Adipose tissue (tissue), 3 donors: ENCODE results near the gene CTNNBL1. TPM values are rescaled to one million over a fixed set of nuclear protein-coding genes. Genes with fewer than 3 reads are reported as not detected.
"Not testable (repeated sequence)": the region's sequence is repeated elsewhere in the genome, so short reads cannot be mapped to it uniquely, and the experiment has no call there.

Experiments
- H3K27ac ChIP-seq: one replicate; pipeline ENCODE4 v1.5.1; 2013; ENCODE audit warnings: low read depth, low read length
- WGBS, 3 donors: extraction: QIAGEN DNeasy Blood & Tissue Kit; methylation state at CpG; one replicate each; pipeline ENCODE4 v1.1.7; 2013; 5-methylcytosine and 5-hydroxymethylcytosine counted together
- polyA plus RNA-seq, 3 donors: library from polyadenylated mRNA; stranded (reverse); fragments of 200-250 nt; gene quantifications; one replicate each; pipeline ENCODE4 v1.2.3, GENCODE V29; 2013
- donor health status: healthy with polysubstance abuse.
- donor health status: Bipolar disorder and iron deficiency.
- donor health status: healthy.

The CTNNBL1 gene
- polyA plus RNA-seq = 10 to 100 TPM; 19.5 to 54.3 (median 30.1) TPM

- H3K27ac ChIP-seq = no peak within 1 kb of the TSS
These were observed at the start of gene CTNNBL1 for GRCh38 chr20:37693635-37694626. Gene CTNNBL1, plus strand, starts transcription at chr20:37694030. Its CDS starts 93 bp downstream, at chr20:37694123.

GRCh38 chr20:37644605-37645004, 49.2 kb upstream of the CTNNBL1 start:
- WGBS, 3 donors = 83 to 90% (median 86%) methylated on average over 1 of the region's 1 CpG
- no peak overlapping the region for H3K27ac ChIP-seq

More at GRCh38 chr20:37693635-37694626, at the start of gene CTNNBL1:
- WGBS, 3 donors = 1 to 2% (median 1%) methylated on average over 49 to 54 of the region's 54 CpGs

GRCh38 chr20:37647946-37648345, 45.9 kb upstream of the CTNNBL1 start:
- WGBS, 3 donors = 65 to 92% (median 87%) methylated on average over 3 of the region's 3 CpGs
- no peak overlapping the region for H3K27ac ChIP-seq

GRCh38 chr20:37649017-37649416, 44.8 kb upstream of the CTNNBL1 start:
- 52 to 74% (median 54%) methylated on average over 2 of the region's 2 CpGs for WGBS, 3 donors
- H3K27ac ChIP-seq = no peak overlapping the region

- H3K27ac ChIP-seq = no peak overlapping the region
- 62 to 72% (median 71%) methylated on average over 9 of the region's 9 CpGs for WGBS, 3 donors
These were observed 44.0 kb upstream of the CTNNBL1 start for GRCh38 chr20:37649676-37650370.

- no peak overlapping the region for H3K27ac ChIP-seq
- WGBS, 3 donors = 55 to 91% (median 86%) methylated on average over 3 of the region's 3 CpGs
These were observed 43.2 kb upstream of the CTNNBL1 start for GRCh38 chr20:37650661-37651060.

GRCh38 chr20:37651932-37652331, 41.9 kb upstream of the CTNNBL1 start:
- WGBS, 3 donors = 41 to 46% (median 44%) methylated on average over 5 of the region's 5 CpGs
- H3K27ac ChIP-seq = no peak overlapping the region

- WGBS, 3 donors = 65 to 86% (median 82%) methylated on average over 6 of the region's 6 CpGs
These were observed 36.9 kb upstream of the CTNNBL1 start for GRCh38 chr20:37656945-37657344.

GRCh38 chr20:37657924-37658804, 35.7 kb upstream of the CTNNBL1 start:
- 55 to 65% (median 61%) methylated on average over 6 of the region's 6 CpGs for WGBS, 3 donors
- H3K27ac ChIP-seq = no peak overlapping the region

More at GRCh38 chr20:37656945-37657344, 36.9 kb upstream of the CTNNBL1 start:
- H3K27ac ChIP-seq = no peak overlapping the region

- no peak overlapping the region for H3K27ac ChIP-seq
- 73 to 76% (median 75%) methylated on average over 6 of the region's 6 CpGs for WGBS, 3 donors
These were observed 32.3 kb upstream of the CTNNBL1 start for GRCh38 chr20:37661519-37661918.

GRCh38 chr20:37662308-37662707, 31.5 kb upstream of the CTNNBL1 start:
- WGBS, 3 donors = 53 to 58% (median 57%) methylated on average over 3 of the region's 3 CpGs
- no peak overlapping the region for H3K27ac ChIP-seq

- WGBS, 3 donors = 84 to 89% (median 89%) methylated on average over 4 of the region's 4 CpGs
- not testable (repeated sequence) for H3K27ac ChIP-seq
These were observed 29.2 kb upstream of the CTNNBL1 start for GRCh38 chr20:37664595-37664994.

- no peak overlapping the region for H3K27ac ChIP-seq
- 80 to 90% (median 88%) methylated on average over 8 to 9 of the region's 9 CpGs for WGBS, 3 donors
These were observed 25.7 kb upstream of the CTNNBL1 start for GRCh38 chr20:37668166-37668565.

- WGBS, 3 donors = 24 to 46% (median 42%) methylated on average over 2 of the region's 2 CpGs
These were observed 24.6 kb upstream of the CTNNBL1 start for GRCh38 chr20:37669062-37669772.

GRCh38 chr20:37669773-37670236, 24.0 kb upstream of the CTNNBL1 start:
- no peak overlapping the region for H3K27ac ChIP-seq
- WGBS, 3 donors = 38 to 44% (median 43%) methylated on average over 12 of the region's 12 CpGs

More at GRCh38 chr20:37669062-37669772, 24.6 kb upstream of the CTNNBL1 start:
- no peak overlapping the region for H3K27ac ChIP-seq

GRCh38 chr20:37670351-37670791, 23.5 kb upstream of the CTNNBL1 start:
- 36 to 39% (median 38%) methylated on average over 18 of the region's 18 CpGs for WGBS, 3 donors
- no peak overlapping the region for H3K27ac ChIP-seq

GRCh38 chr20:37672143-37672542, 21.7 kb upstream of the CTNNBL1 start:
- 94 to 96% (median 94%) methylated on average over 3 of the region's 3 CpGs for WGBS, 3 donors
- H3K27ac ChIP-seq = no peak overlapping the region
